ENCODE data around the gene FXYD4.

FXYD4 gene

DNA sequence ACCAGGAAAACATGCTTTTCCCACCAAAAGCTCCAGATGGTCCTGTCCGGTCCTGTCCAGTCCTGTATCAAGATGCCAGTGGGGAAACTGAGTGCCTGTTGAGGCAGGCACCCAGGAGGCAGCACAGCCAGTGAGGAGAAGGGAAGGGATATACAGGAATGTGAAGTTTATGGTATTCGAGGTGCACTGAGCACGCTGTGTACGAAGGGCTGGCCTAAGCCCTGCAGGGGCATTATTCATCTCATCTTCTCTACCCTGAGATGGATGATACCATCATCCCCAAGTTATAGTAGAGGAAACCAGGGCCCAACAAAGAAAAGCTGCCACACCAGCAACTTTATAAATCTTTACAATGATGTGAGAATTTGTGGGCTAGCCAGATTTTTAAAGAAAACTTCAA, 23.4 kb upstream of the FXYD4 start:
- DNase-seq = no peak

- DNase-seq = no peak
These were observed 22.7 kb upstream of the FXYD4 start for GRCh38 chr10:43348511-43349312.

DNA sequence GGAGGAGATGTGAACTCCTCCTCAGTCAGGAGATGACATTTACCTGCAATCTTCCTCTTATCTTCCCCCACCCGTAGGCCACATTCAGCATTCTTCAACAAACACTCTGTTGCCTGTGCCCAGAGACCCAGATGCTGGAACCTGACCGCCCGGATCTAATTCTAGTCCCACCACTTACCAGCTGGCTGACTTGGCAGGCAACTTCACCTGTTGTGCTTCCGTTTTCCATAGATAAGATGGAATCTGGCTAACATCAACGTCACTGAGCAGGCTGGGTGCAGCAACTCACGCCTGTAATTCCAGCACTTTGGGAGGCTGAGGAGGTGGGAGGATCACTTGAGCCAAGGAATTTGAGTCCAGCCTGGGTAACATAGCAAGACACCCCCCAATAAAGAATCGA, 21.3 kb upstream of the FXYD4 start:
- DNase-seq = no peak

DNA sequence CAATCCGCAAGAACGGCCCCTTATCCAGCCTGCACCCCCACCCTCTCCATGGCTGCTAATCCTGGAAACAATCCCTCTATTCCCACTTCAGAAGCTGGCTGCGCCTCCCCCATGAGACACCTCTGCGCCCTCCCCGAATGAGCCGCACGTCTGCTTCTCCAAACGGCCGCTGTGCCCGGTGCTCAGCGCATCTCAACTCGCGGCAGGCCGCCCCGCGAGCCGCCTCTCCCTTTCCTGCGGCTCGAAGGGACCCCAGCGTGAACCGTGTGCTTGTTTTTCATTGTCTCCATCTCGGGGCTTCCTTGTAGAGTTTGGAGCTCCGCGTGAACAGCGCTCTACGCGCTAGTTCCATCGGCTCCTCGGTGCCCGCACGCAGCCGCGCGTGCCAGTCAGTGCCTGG, 20.8 kb upstream of the FXYD4 start:
- no peak for DNase-seq

DNA sequence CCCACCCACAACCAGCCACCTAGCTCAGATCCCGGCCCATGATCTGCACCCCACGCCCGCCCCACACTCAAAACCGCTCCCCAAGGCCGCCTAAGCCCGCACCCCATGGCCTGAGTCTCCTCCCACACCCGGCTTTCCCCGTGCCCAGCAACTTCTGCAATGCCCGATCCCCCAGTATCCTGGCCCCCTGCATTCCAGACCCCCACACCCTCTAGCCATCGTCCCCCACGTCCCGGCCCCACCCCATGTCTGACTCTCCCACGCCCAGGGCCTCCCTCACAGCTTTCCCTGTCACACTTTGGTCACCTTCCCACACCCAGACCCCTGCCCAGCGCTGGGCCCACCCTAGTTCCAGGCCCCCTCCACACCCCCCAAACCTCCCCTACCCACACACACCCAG, 20.1 kb upstream of the FXYD4 start:
- no peak for DNase-seq

DNA sequence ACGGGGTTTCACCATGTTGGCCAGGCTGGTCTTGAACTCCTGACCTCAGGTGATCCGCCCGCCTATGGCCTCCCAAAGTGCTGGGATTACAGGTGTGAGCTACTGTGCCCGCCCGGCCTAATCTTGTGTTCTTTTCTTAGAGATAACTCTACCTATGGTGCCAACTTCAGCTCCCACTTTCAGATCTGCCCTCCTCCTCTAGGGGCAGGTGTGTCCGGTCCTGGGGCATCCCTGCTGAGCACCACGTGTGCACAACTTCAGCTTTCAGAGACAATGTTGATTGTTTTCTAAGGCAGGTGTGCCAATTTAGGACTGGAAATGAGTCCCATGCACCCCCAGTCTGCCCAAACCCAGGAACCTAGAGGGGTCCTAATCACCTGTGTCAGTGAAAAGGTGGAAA, 18.5 kb upstream of the FXYD4 start:
- no peak for DNase-seq

GRCh38 chr10:43353495-43354329, 17.7 kb upstream of the FXYD4 start:
- no peak for DNase-seq

DNA sequence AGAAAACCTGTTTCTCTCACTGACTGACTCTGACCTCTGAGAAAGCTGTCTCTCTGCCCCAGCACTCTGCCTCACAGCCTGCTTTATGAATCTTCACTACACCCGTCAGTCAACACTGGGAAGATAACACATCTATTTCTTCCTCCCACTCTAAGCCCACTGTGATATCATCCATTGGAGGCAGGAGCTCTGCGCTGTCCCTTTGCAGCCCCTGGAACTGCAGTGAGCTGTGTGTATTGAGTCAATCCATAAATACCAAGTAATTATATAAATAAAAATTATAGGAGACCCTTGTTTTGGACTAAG, 17.2 kb upstream of the FXYD4 start:
- DNase-seq = no peak

DNA sequence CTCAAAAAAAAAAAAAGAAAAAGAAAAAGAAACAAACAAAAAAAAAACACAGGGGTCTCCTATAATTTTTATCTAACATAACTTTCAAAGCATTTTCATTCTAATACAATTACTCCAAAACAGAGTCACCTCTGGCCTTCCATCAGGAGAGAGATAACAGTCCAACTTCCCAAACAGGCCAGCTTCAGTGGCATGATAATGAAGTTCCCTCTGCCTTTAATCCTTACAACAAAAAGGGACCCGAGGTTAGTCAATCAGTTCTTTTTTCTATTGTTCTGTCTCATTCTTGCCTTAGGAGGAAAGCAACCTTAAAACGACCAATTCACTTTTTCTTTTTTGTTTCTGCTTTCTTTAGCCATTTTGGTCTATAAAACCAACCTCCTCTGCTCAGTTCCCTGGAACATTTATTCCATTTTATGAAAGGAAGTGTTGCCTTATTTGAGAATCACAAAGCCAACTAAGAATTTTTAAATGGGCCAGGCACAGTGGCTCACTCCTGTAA, 16.5 kb upstream of the FXYD4 start:
- DNase-seq = no peak

GRCh38 chr10:43355749-43356371, 15.6 kb upstream of the FXYD4 start:
- no peak for DNase-seq

DNA sequence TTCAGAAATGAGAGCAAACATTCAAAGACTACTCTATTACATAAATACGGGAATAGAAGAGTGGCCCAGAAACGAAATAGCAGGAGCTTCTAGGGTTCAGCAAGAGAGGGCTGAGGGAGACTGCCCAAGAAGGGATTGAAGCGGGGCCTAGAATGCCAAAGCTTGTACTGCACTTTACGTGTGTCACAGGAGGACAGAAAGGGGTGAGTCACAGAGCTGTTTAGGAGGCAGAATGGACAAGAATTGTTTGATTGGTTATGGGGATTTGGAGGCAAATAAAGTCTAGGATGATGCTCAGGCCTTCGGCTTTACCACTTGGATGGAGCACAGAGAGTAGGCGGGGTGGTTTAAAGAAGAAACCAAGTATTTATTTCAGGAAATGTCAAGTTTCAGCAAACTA, 11.3 kb upstream of the FXYD4 start:
- no peak for DNase-seq

GRCh38 chr10:43361547-43362190, 9.8 kb upstream of the FXYD4 start:
- DNase-seq = no peak

DNA sequence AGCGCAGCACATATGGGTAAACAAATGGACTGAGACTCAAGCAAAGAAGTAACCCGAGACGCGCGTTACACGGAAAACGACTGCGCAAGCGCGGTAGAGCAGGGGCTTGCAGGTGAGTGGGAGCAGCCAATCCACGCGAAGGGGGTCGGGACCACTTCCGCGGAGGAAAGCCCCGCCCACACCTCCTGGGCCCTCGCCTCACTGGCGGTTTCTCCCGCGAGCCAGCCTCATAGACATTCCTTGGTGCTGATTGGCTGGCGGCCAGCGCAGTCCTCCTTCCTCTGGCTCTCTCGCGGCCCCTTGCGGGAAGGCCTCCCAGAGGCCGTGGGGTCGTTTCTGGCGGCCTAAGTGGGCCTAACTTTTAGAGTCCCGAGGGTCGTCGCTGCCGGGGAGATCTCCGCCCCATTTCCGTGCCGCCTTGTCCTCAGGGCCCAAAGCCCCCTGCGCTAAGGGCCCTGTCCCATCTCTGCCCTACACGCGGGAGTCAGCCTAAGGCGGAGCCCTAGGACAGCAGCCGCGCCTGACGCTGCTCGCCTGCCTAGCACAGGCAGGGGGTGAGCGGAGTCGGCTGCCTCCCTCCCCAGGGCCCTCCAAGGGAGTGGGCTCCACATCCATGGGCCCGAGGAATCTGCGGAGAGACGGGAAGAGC, 9.1 kb upstream of the FXYD4 start:
- no peak for DNase-seq

DNA sequence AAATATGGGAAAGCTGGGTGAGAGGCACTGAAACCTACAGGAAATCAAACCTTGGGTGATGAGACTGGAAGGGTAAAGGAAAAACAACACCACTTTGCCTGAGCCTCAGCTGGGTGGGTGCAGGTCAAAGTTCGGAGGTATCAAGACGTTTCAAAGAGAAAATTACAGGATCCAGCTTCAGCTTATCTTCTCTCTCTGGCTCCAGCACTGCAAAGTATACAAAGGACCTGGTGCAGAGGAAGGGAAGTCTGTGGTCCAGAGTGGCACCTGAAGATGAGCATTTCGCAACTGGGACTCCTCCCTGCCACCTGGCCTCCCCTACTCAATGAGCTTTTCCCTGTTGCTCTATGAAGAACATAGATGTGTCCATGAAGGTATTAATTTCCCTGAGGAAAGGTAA, 6.4 kb upstream of the FXYD4 start:
- DNase-seq = no peak

DNA sequence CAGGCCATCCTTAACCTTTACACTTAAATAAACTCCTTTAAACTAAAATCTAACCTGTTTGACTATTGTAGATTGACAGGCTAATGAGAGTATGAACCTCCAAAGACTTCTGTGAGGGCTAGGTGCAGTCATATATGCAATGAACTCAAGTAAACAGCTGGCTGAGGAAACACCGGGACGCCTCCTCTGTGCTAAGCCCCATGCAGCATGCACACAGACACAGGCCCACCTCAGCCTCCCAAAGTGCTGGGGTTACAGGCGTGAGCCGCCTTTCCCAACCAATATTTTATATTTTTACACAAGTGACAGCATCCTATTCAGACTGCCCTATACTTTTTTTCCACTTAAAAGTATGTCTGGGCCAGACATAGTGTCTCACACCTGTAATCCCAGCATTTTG, 1.5 kb upstream of the FXYD4 start:
- DNase-seq = no peak

GRCh38 chr10:43370671-43371215, 693 bp upstream of the FXYD4 start:
- DNase-seq = no peak

DNA sequence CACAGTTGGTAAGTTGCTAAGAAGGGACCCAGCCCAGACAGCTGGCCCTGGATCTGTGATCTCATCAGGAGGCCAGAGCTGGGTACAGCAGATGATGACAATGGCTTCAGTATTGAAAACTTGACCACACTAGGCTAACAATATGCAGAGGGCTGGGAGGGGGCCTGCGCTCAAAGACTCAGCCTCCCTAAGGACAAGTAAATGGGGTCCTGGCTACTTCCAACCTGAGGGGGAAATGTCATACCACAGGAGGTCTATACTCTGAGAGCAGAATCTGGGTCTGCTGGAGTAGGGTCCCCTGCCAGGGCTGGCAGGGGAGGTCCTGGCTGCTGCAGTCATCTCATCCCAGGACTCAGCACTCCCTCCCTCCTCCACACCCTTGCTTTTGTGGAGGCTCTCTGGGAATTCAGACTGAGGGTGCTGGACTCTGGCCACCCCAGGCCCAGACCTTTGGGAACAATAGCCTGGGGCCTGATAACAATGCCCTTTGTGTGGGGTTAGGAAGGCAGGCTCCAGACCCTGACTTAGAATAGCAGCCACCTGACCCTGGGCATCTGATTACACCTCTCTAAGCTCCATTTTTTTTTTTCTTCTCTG, 1.4 kb downstream of the FXYD4 start:
- DNase-seq = no peak

DNA sequence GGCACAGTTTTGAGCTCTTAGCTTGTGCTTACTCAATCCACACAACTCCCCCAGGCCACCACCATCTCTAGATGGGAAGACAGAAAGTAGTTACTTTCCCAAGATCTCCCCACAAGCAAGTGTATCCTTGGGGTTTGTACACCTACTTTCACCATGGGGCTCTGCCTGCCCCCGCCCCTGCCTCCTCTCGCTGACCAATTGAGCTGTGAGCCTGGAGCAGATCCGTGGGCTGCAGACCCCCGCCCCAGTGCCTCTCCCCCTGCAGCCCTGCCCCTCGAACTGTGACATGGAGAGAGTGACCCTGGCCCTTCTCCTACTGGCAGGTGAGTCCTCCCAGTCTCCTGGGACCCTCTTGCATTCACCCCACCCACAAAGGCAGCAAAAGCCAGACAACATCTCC, 2.0 kb downstream of the FXYD4 start:
- DNase-seq = no peak

- DNase-seq = no peak
These were observed 2.8 kb downstream of the FXYD4 start for GRCh38 chr10:43374194-43374593.

- no peak for DNase-seq
These were observed 4.1 kb downstream of the FXYD4 start for GRCh38 chr10:43375401-43376020.

- DNase-seq = no peak
These were observed 4.7 kb downstream of the FXYD4 start for GRCh38 chr10:43376046-43376635.
